Measurements from ENCODE around the gene CDC6. TPM values are rescaled to one million over a fixed set of nuclear protein-coding genes. Genes with fewer than 3 reads are reported as not detected.

CDC6 gene
- total and polyA plus RNA-seq, 2 donors (not counting 1 experiment from before 2014, with no cell fraction given), result 0.69 to 2.2 TPM

GRCh38 chr17:40306395-40306794 is 18.7 kb downstream of the CDC6 start:
- WGBS (ENCODE audit: insufficient coverage), result 57% methylated on average over 1 of the region's 2 CpGs
- TF ChIP-seq CTCF (IDR thresholded peaks at IDR 0.05) (no peak), EZH2 (IDR thresholded peaks at IDR 0.05; ENCODE audit: borderline replicate concordance, insufficient read depth, low read depth, low read length, poor library complexity, severe bottlenecking) (no peak)
- CTCF ChIA-PET, result interaction anchor here (0.7 to 30.5 kb wide), 11 partner anchors 10 to 226 kb away, joined by 3 to 871 read pairs (median 7); partner anchors contain the start of genes GJD3 and TOP2A
- H3K9me3 Mint-ChIP-seq (ENCODE audit: insufficient read depth), result no peaks in the 10 kb centered on the region
- H3K27me3 ChIP-seq (replicated peaks in 1 of 4; ENCODE audit: control extremely low read depth in 1 of 4, control insufficient read depth in 3 of 4, insufficient read depth in 4 of 4, low read length in 3 of 4), result no peaks in the 10 kb centered on the region
- intact Hi-C loops (cut with micrococcal nuclease), result no loop called here
- no peak overlapping the region for H3K27ac Mint-ChIP-seq
- H3K4me2 ChIP-seq (replicated peaks; ENCODE audit: low read depth, low read length, poor library complexity, severe bottlenecking), result no peak overlapping the region
- no peak overlapping the region for H3K27ac ChIP-seq (ENCODE audit: low read length in 2 of 2)
- H3K4me1 Mint-ChIP-seq, result peaks cover 7% of the 10 kb centered on the region
- H3K4me3 ChIP-seq (ENCODE audit: control extremely low read depth in 1 of 5, extremely low read depth in 1 of 5, insufficient read depth in 1 of 5, low read depth in 2 of 5, low read length in 4 of 5), result no peak overlapping the region
- no peak overlapping the region for H2AFZ ChIP-seq (ENCODE audit: insufficient read depth, low read depth, low read length, poor library complexity, severe bottlenecking)
- H3K9ac ChIP-seq (ENCODE audit: low read length), result no peak overlapping the region
- no peaks in the 10 kb centered on the region for H4K20me1 ChIP-seq (ENCODE audit: control insufficient read depth, insufficient read depth, low read length, poor library complexity, severe bottlenecking)
- no peak overlapping the region for H3K4me3 Mint-ChIP-seq
- DNase-seq, result no peak
- no peaks in the 10 kb centered on the region for H3K9me3 ChIP-seq (ENCODE audit: control extremely low read depth in 1 of 3, control insufficient read depth in 2 of 3, insufficient read depth in 1 of 3, low read length in 2 of 3)
- H3K36me3 ChIP-seq (replicated peaks in 1 of 2; ENCODE audit: control extremely low read depth in 1 of 2, control insufficient read depth in 1 of 2, extremely low read depth in 1 of 2, insufficient read depth in 2 of 2, low read length in 1 of 2), result no peaks in the 10 kb centered on the region
- POLR2A ChIA-PET, result no interaction called here
- H3K4me1 ChIP-seq (ENCODE audit: control insufficient read depth in 2 of 2, insufficient read depth in 2 of 2, low read length in 2 of 2), result peaks cover 35 to 36% of the 10 kb centered on the region in 2 donors
- no peaks in the 10 kb centered on the region for H3K27me3 Mint-ChIP-seq
- no peaks in the 10 kb centered on the region for H3K79me2 ChIP-seq (ENCODE audit: control insufficient read depth, insufficient read depth, low read length)
- ATAC-seq (ENCODE audit: low read depth), result no peak

- no peaks in the 10 kb centered on the region for H3K27me3 Mint-ChIP-seq
- H3K79me2 ChIP-seq (ENCODE audit: control insufficient read depth, insufficient read depth, low read length), result peaks cover 2% of the 10 kb centered on the region
- no peak for TF ChIP-seq EZH2 (IDR thresholded peaks at IDR 0.05; ENCODE audit: borderline replicate concordance, insufficient read depth, low read depth, low read length, poor library complexity, severe bottlenecking)
- TF ChIP-seq CTCF (IDR thresholded peaks at IDR 0.05), result no peak
- no peaks in the 10 kb centered on the region for H4K20me1 ChIP-seq (ENCODE audit: control insufficient read depth, insufficient read depth, low read length, poor library complexity, severe bottlenecking)
- no peak overlapping the region for H3K4me3 Mint-ChIP-seq
- peaks cover 43 to 44% of the 10 kb centered on the region in 2 donors for H3K4me1 ChIP-seq (ENCODE audit: control insufficient read depth in 2 of 2, insufficient read depth in 2 of 2, low read length in 2 of 2)
- H3K4me3 ChIP-seq (ENCODE audit: control extremely low read depth in 1 of 5, extremely low read depth in 1 of 5, insufficient read depth in 1 of 5, low read depth in 2 of 5, low read length in 4 of 5), result no peak overlapping the region
- ATAC-seq (ENCODE audit: low read depth) (no peak), DNase-seq (no peak)
- H3K9me3 ChIP-seq (ENCODE audit: control extremely low read depth in 1 of 3, control insufficient read depth in 2 of 3, insufficient read depth in 1 of 3, low read length in 2 of 3), result no peaks in the 10 kb centered on the region
- no peak overlapping the region for H3K27ac ChIP-seq (ENCODE audit: low read length in 2 of 2)
- H3K9ac ChIP-seq (ENCODE audit: low read length), result no peak overlapping the region
- no peaks in the 10 kb centered on the region for H3K9me3 Mint-ChIP-seq (ENCODE audit: insufficient read depth)
- ChIA-PET CTCF (interaction anchor here (0.6 to 30.5 kb wide), 17 partner anchors 8 to 225 kb away, joined by 3 to 871 read pairs (median 6); partner anchors contain the start of genes GJD3, TOP2A and WIPF2), POLR2A (interaction anchor here (0.7 to 1.2 kb wide), 2 partner anchors 47 to 196 kb away, joined by 5 to 7 read pairs; no protein-coding TSS in a partner anchor)
- H3K36me3 ChIP-seq (replicated peaks in 1 of 2; ENCODE audit: control extremely low read depth in 1 of 2, control insufficient read depth in 1 of 2, extremely low read depth in 1 of 2, insufficient read depth in 2 of 2, low read length in 1 of 2), result no peaks in the 10 kb centered on the region
- no peaks in the 10 kb centered on the region for H3K27me3 ChIP-seq (replicated peaks in 1 of 4; ENCODE audit: control extremely low read depth in 1 of 4, control insufficient read depth in 3 of 4, insufficient read depth in 4 of 4, low read length in 3 of 4)
- WGBS (ENCODE audit: insufficient coverage), result 95% methylated on average over 6 of the region's 10 CpGs
- H3K27ac Mint-ChIP-seq, result no peak overlapping the region
- H2AFZ ChIP-seq (ENCODE audit: insufficient read depth, low read depth, low read length, poor library complexity, severe bottlenecking), result no peak overlapping the region
- no peak overlapping the region for H3K4me2 ChIP-seq (replicated peaks; ENCODE audit: low read depth, low read length, poor library complexity, severe bottlenecking)
- peaks cover 7% of the 10 kb centered on the region for H3K4me1 Mint-ChIP-seq
- intact Hi-C loops (cut with micrococcal nuclease), result no loop called here
Observed at GRCh38 chr17:40307001-40307730, 19.5 kb downstream of the CDC6 start.

Data from B cell (primary cell).